ENCODE measurements around the gene THAP4. TPM values are rescaled to one million over a fixed set of nuclear protein-coding genes. Genes with fewer than 3 reads are reported as not detected.
"Not testable (repeated sequence)": the region's sequence is repeated elsewhere in the genome, so short reads cannot be mapped to it uniquely, and the experiment has no call there.

Gene THAP4
- total RNA-seq, 1 donor from 2014 or later = 61.0 TPM

- peak overlapping the region; percentile 77 for H3K27ac Mint-ChIP-seq
- no peaks in the 10 kb centered on the region for H3K27me3 Mint-ChIP-seq
- no peaks in the 10 kb centered on the region for H3K4me1 Mint-ChIP-seq (ENCODE audit: low read depth)
- H3K36me3 Mint-ChIP-seq (ENCODE audit: insufficient read depth) = peaks cover 26% of the 10 kb centered on the region
- TF ChIP-seq CTCF (IDR thresholded peaks at IDR 0.05; ENCODE audit: unreplicated experiment) = no peak
- no peak for DNase-seq (ENCODE audit: low spot score, unreplicated experiment)
- peaks cover 3% of the 10 kb centered on the region for H3K9me3 Mint-ChIP-seq (ENCODE audit: low read depth)
- H3K4me3 Mint-ChIP-seq (ENCODE audit: low read depth) = no peak overlapping the region
These were observed 60.7 kb downstream of the THAP4 start for GRCh38 chr2:241576293-241576654.

- no peaks in the 10 kb centered on the region for H3K27me3 Mint-ChIP-seq
- TF ChIP-seq CTCF (IDR thresholded peaks at IDR 0.05; ENCODE audit: unreplicated experiment) = no peak
- H3K27ac Mint-ChIP-seq = peak overlapping the region; percentile 59
- no peaks in the 10 kb centered on the region for H3K4me1 Mint-ChIP-seq (ENCODE audit: low read depth)
- no peak overlapping the region for H3K4me3 Mint-ChIP-seq (ENCODE audit: low read depth)
- H3K36me3 Mint-ChIP-seq (ENCODE audit: insufficient read depth) = peaks cover 26% of the 10 kb centered on the region
- no peak for DNase-seq (ENCODE audit: low spot score, unreplicated experiment)
- peaks cover 3% of the 10 kb centered on the region for H3K9me3 Mint-ChIP-seq (ENCODE audit: low read depth)
These were observed 61.2 kb downstream of the THAP4 start for GRCh38 chr2:241575624-241576292.

- TF ChIP-seq CTCF (IDR thresholded peaks at IDR 0.05; ENCODE audit: unreplicated experiment) = no peak
- Mint-ChIP-seq H3K27ac (no peak overlapping the region), H3K4me1 (ENCODE audit: low read depth) (no peaks in the 10 kb centered on the region), H3K4me3 (ENCODE audit: low read depth) (no peak overlapping the region), H3K9me3 (ENCODE audit: low read depth) (peaks cover under 1% of the 10 kb centered on the region), H3K27me3 (peaks cover under 1% of the 10 kb centered on the region), H3K36me3 (ENCODE audit: insufficient read depth) (peaks cover 19% of the 10 kb centered on the region)
- no peak for DNase-seq (ENCODE audit: low spot score, unreplicated experiment)
These were observed 61.9 kb downstream of the THAP4 start for GRCh38 chr2:241574911-241575623.

- Mint-ChIP-seq H3K4me3 (ENCODE audit: low read depth) (no peak overlapping the region), H3K36me3 (ENCODE audit: insufficient read depth) (peaks cover 15% of the 10 kb centered on the region), H3K4me1 (ENCODE audit: low read depth) (no peaks in the 10 kb centered on the region), H3K9me3 (ENCODE audit: low read depth) (no peaks in the 10 kb centered on the region), H3K27ac (no peak overlapping the region), H3K27me3 (peaks cover 10% of the 10 kb centered on the region)
- TF ChIP-seq CTCF (IDR thresholded peaks at IDR 0.05; ENCODE audit: unreplicated experiment) = no peak
- no peak for DNase-seq (ENCODE audit: low spot score, unreplicated experiment)
These were observed 63.2 kb downstream of the THAP4 start for GRCh38 chr2:241573741-241574140.

- H3K36me3 Mint-ChIP-seq (ENCODE audit: insufficient read depth); H3K4me1 Mint-ChIP-seq (ENCODE audit: low read depth); H3K9me3 Mint-ChIP-seq (ENCODE audit: low read depth); DNase-seq (ENCODE audit: low spot score, unreplicated experiment); H3K4me3 Mint-ChIP-seq (ENCODE audit: low read depth); H3K27ac Mint-ChIP-seq: not testable (repeated sequence)
- peaks cover 12% of the 10 kb centered on the region for H3K27me3 Mint-ChIP-seq
These were observed 63.9 kb downstream of the THAP4 start for GRCh38 chr2:241572915-241573651.
